K562 (cell line): ENCODE results near the gene FEM1B. TPM values are rescaled to one million over a fixed set of nuclear protein-coding genes. Genes with fewer than 3 reads are reported as not detected.

Source experiments
- ATAC-seq: fragments of 200-7000 bp; cut with Tn5 transposase; 3 replicates; pipeline ENCODE4 v1.9.1; 2020; ENCODE audit warnings: moderate library complexity
- BruUV-seq: library from RNA; stranded (reverse); fragments of 400-500 nt; replicated peaks from 2 replicates; lab custom pipeline; 2021; lab: Mats Ljungman, UMichigan
- CTCF ChIA-PET: fragments of 300-600 bp; formaldehyde crosslinking; extraction: SDS; loops from one replicate; lab custom pipeline; 2021; ENCODE audit warnings: low intra/inter-chr PET ratio; lab: Yijun Ruan, JAX
- POLR2A ChIA-PET: fragments of 300-600, 350-650 bp; sonication (Branson Sonifier 250); formaldehyde crosslinking; extraction: SDS; loops from one replicate; lab custom pipeline; 2021; ENCODE audit warnings: antibody characterized with exemption, inconsistent platforms; lab: Yijun Ruan, JAX
- DNase-seq, 4 experiments: peaks; one replicate each; pipeline versions ENCODE4 v3.0.0 to v3.0.0-alpha.2; 2011 to 2018; ENCODE audit warnings: low spot score in 3 of 4, mixed read lengths in 3 of 4; ENCODE audit errors: extremely low read depth in 1 of 4
- FAIRE-seq: peaks from 2 replicates; lab custom pipeline; 2011; peaks lifted over from hg19 to GRCh38; lab: Jason Lieb, UNC
- H2AFZ ChIP-seq: 2 replicates; pipeline ENCODE4 v1.6.0; 2011; ENCODE audit warnings: low read depth, low read length, control low read depth, inconsistent platforms
- H3K27ac ChIP-seq: fragments of 200-600 bp; 3 replicates; pipeline ENCODE4 v1.8.0; 2011; ENCODE audit warnings: low read depth, mild to moderate bottlenecking, control low read depth, inconsistent platforms, low read length, moderate library complexity, mixed read lengths; ENCODE audit errors: extremely low read depth
- H3K27me3 ChIP-seq, 2 experiments: fragments of 300-600 bp in 1 of 2; 2 replicates in 1 of 2; 3 replicates in 1 of 2; pipeline versions ENCODE4 v1.6.0 to v1.8.0; 2011; ENCODE audit warnings: inconsistent platforms in 2 of 2, low read length in 2 of 2, mild to moderate bottlenecking in 1 of 2, mixed read lengths in 1 of 2, moderate library complexity in 1 of 2; ENCODE audit not compliant: control insufficient read depth in 2 of 2, insufficient read depth in 2 of 2
- H3K36me3 ChIP-seq: fragments of 300-600 bp; 3 replicates; pipeline ENCODE4 v1.8.0; 2011; ENCODE audit warnings: mild to moderate bottlenecking, low read length, inconsistent platforms; ENCODE audit not compliant: control insufficient read depth, insufficient read depth
- H3K4me1 ChIP-seq, 2 experiments: fragments of 200-600 bp in 1 of 2; replicated peaks in 1 of 2; 2 replicates in 1 of 2; 3 replicates in 1 of 2; pipeline versions ENCODE4 v1.5.1 to v1.8.0; 2011; ENCODE audit warnings: inconsistent platforms in 2 of 2, low read length in 2 of 2, mild to moderate bottlenecking in 1 of 2, mixed read lengths in 1 of 2, moderate library complexity in 1 of 2; ENCODE audit not compliant: control insufficient read depth in 2 of 2, insufficient read depth in 2 of 2
- H3K4me2 ChIP-seq: 2 replicates; pipeline ENCODE4 v1.6.1; 2011; ENCODE audit warnings: low read length, control low read depth, inconsistent platforms, mixed read lengths; ENCODE audit not compliant: insufficient read depth
- H3K4me3 ChIP-seq: fragments of 200-600 bp; sonication (generic), shearing (Covaris generic); 2 replicates; pipeline ENCODE4 v1.5.1; 2016; ENCODE audit warnings: control low read depth, inconsistent platforms
- H3K79me2 ChIP-seq: fragments of 200-600 bp; 3 replicates; pipeline ENCODE4 v1.8.0; 2011; ENCODE audit warnings: low read length, inconsistent platforms; ENCODE audit not compliant: control insufficient read depth, insufficient read depth
- H3K9ac ChIP-seq, 2 experiments: 2 replicates each; pipeline versions ENCODE4 v1.6.0 to v1.6.1; 2011; ENCODE audit warnings: low read depth in 2 of 2, low read length in 2 of 2, control low read depth in 1 of 2, inconsistent platforms in 1 of 2, mild to moderate bottlenecking in 1 of 2, mixed read lengths in 1 of 2; ENCODE audit not compliant: insufficient read depth in 1 of 2
- H3K9me1 ChIP-seq: one replicate; pipeline ENCODE4 v1.6.0; 2011; ENCODE audit warnings: inconsistent platforms, mild to moderate bottlenecking, low read length, moderate library complexity; ENCODE audit not compliant: control insufficient read depth, insufficient read depth
- H3K9me3 ChIP-seq: replicated peaks from 2 replicates; pipeline ENCODE4 v1.5.1; 2011; ENCODE audit warnings: low read depth, low read length, inconsistent platforms; ENCODE audit not compliant: control insufficient read depth, insufficient read depth
- H4K20me1 ChIP-seq: replicated peaks from 2 replicates; pipeline ENCODE4 v1.6.1; 2011; ENCODE audit warnings: low read length, inconsistent platforms, mixed read lengths; ENCODE audit not compliant: control insufficient read depth, insufficient read depth
- ARID4B ChIP-seq: sonication (generic); formaldehyde crosslinking; IDR thresholded peaks from 2 replicates; pipeline ENCODE4 v1.8.0; 2022; ENCODE audit warnings: mild to moderate bottlenecking, missing genetic modification reagents
- ETV5 ChIP-seq: sonication (generic); formaldehyde crosslinking; IDR thresholded peaks from 2 replicates; pipeline ENCODE4 v1.4.0; 2020; ENCODE audit warnings: low read depth, mild to moderate bottlenecking, missing genetic modification reagents
- HDAC2 ChIP-seq: fragments of 450-650 bp; IDR thresholded peaks from 2 replicates; pipeline ENCODE4 v1.6.1; 2016; ENCODE audit warnings: mild to moderate bottlenecking
- RFX1 ChIP-seq: fragments of 450-650 bp; IDR thresholded peaks from 2 replicates; pipeline ENCODE4 v1.6.1; 2016; ENCODE audit warnings: mild to moderate bottlenecking, moderate library complexity
- SNAPC5 ChIP-seq: fragments of 250-450 bp; sonication (Bioruptor Pico); IDR thresholded peaks from 2 replicates; pipeline ENCODE4 v1.8.0; 2021; ENCODE audit warnings: moderate library complexity, mild to moderate bottlenecking, inconsistent platforms
- SP1 ChIP-seq: sonication (generic); formaldehyde crosslinking; IDR thresholded peaks from 2 replicates; pipeline ENCODE4 v1.8.1; 2022; ENCODE audit warnings: mild to moderate bottlenecking, missing genetic modification reagents
- ZBTB33 ChIP-seq: sonication (generic); formaldehyde crosslinking; IDR thresholded peaks from 2 replicates; pipeline ENCODE4 v1.8.1; 2023; ENCODE audit warnings: mild to moderate bottlenecking, missing genetic modification reagents
- ZNF184 ChIP-seq: sonication (generic); formaldehyde crosslinking; IDR thresholded peaks from 2 replicates; pipeline ENCODE4 v1.5.0; 2020; ENCODE audit warnings: missing genetic modification reagents
- ZNF436 ChIP-seq: fragments of 250-450, 450-650 bp; sonication (Bioruptor Pico); formaldehyde crosslinking; IDR thresholded peaks from 2 replicates; pipeline ENCODE4 v1.7.0; 2020; ENCODE audit warnings: mild to moderate bottlenecking
- WGBS: fragments of 100-300 bp; shearing (Covaris generic); methylation state at CpG from one replicate; pipeline ENCODE4 v1.1.6; 2016; ENCODE audit warnings: low coverage, mixed read lengths; ENCODE audit not compliant: insufficient coverage; ENCODE audit errors: missing lambda C conversion rate; 5-methylcytosine and 5-hydroxymethylcytosine counted together
- in situ Hi-C: fragments of 300-500 bp; cut with MboI; formaldehyde crosslinking; loops from 4 replicates; pipeline ENCODE4 v1.15.0; 2018; ENCODE audit warnings: inconsistent platforms, mixed read lengths
- intact Hi-C: fragments of 100-400 bp; cut with micrococcal nuclease; formaldehyde crosslinking; loops from 2 replicates; pipeline ENCODE4 v1.14.2; 2022
- polyA plus RNA-seq, 8 experiments: library from polyadenylated mRNA; depleted of rRNA in 4 of 8; stranded (reverse) in 5 of 8; unstranded in 3 of 8; fragments of >200 nt; fragmentation: Nextera tagmentation in 2 of 8; fragmentation: Illumina TruSeq in 1 of 8; extraction: Ambion mirVana in 2 of 8; extraction: Trizol in 1 of 8; gene quantifications; 2 replicates each; pipeline versions ENCODE4 v1.2.1 to v1.2.3, GENCODE V29; 2011 to 2014; ENCODE audit warnings: inconsistent platforms in 1 of 8, missing spikeins in 1 of 8
- total RNA-seq, 7 experiments: library from RNA; depleted of rRNA in 6 of 7; stranded (reverse); fragments of >200 nt in 6 of 7; fragmentation: Illumina TruSeq in 2 of 7; extraction: Trizol in 2 of 7; gene quantifications; 2 replicates each; pipeline versions ENCODE4 v1.2.1 to v1.2.3, GENCODE V29; 2011 to 2021; ENCODE audit warnings: low replicate concordance in 1 of 7

The FEM1B gene
- total and polyA plus RNA-seq, 9 of the 15 experiments (the other 6 are each of a cell fraction or from before 2014, with no cell fraction given) = 5.9 to 61.6 (median 20.1) TPM

- H3K9me1 ChIP-seq = no peaks in the 10 kb centered on the region
- no peaks in the 10 kb centered on the region for H3K36me3 ChIP-seq
- ChIA-PET CTCF (no interaction called here), POLR2A (no interaction called here)
- peaks cover 33 to 79% of the 10 kb centered on the region in 2 experiments for H3K27me3 ChIP-seq
- 0% methylated on average over 7 of the region's 10 CpGs for WGBS
- FAIRE-seq = no peak
- H3K4me2 ChIP-seq = no peak overlapping the region
- no TSS peak for BruUV-seq
- H3K4me1 ChIP-seq = no peaks in the 10 kb centered on the region; a peak in 1 of 5 replicates
- no peaks in the 10 kb centered on the region for H3K79me2 ChIP-seq
- H2AFZ ChIP-seq = no peak overlapping the region
- H3K9ac ChIP-seq = no peak overlapping the region
- H3K27ac ChIP-seq = no peak overlapping the region
- intact Hi-C loops = no loop called here
- in situ Hi-C loops = no loop called here
- no peak for DNase-seq
- no peak for ATAC-seq
- no peaks in the 10 kb centered on the region for H3K9me3 ChIP-seq
- no peak overlapping the region for H3K4me3 ChIP-seq
- H4K20me1 ChIP-seq = peaks cover 2% of the 10 kb centered on the region; the same call in 1 of the 2 replicates
- TF ChIP-seq ZNF436 (CRISPR knock-in tag) = no peak
Measured at GRCh38 chr15:68330901-68331300, 53.4 kb downstream of the FEM1B start.

GRCh38 chr15:68332266-68332665 lies 54.7 kb downstream of the FEM1B start:
- ChIA-PET CTCF (no interaction called here), POLR2A (no interaction called here)
- BruUV-seq = no TSS peak
- Histone ChIP-seq H3K4me3 (no peak overlapping the region), H3K4me1 (no peaks in the 10 kb centered on the region; a peak in 1 of 5 replicates), H3K27ac (no peak overlapping the region), H3K9ac (no peak overlapping the region), H3K36me3 (no peaks in the 10 kb centered on the region), H4K20me1 (peaks cover 2% of the 10 kb centered on the region; the same call in 1 of the 2 replicates), H2AFZ (no peak overlapping the region), H3K4me2 (no peak overlapping the region), H3K27me3 (peaks cover 29 to 76% of the 10 kb centered on the region in 2 experiments), H3K9me3 (no peaks in the 10 kb centered on the region), H3K79me2 (no peaks in the 10 kb centered on the region), H3K9me1 (no peaks in the 10 kb centered on the region)
- in situ Hi-C loops (no loop called here), intact Hi-C loops (no loop called here)
- FAIRE-seq = no peak
- DNase-seq = no peak
- ATAC-seq = no peak
- WGBS = 1% methylated on average over 21 of the region's 21 CpGs
- TF ChIP-seq RFX1 (no peak), SNAPC5 (CRISPR knock-in tag) (no peak), ZBTB33 (CRISPR knock-in tag) (no peak), HDAC2 (no peak), ARID4B (CRISPR knock-in tag) (no peak), SP1 (CRISPR knock-in tag) (no peak), ZNF184 (no peak), ETV5 (CRISPR knock-in tag) (no peak)
